Measurements from ENCODE around the gene HSPG2.

DNA sequence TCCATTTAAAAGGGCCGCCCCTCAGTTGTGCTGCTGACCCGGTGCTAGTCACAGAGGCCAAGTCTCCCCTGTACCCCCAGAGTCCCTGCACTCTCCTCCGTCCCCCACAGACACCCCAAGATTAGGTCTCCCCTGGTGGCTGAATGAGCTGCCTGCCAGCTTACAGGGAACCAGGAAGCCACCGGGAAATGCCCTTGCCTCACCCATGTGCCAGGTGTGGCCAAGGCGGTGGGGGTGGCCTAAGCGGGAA, 32.7 kb downstream of the HSPG2 start:
- TF ChIP-seq, protein P1, sequence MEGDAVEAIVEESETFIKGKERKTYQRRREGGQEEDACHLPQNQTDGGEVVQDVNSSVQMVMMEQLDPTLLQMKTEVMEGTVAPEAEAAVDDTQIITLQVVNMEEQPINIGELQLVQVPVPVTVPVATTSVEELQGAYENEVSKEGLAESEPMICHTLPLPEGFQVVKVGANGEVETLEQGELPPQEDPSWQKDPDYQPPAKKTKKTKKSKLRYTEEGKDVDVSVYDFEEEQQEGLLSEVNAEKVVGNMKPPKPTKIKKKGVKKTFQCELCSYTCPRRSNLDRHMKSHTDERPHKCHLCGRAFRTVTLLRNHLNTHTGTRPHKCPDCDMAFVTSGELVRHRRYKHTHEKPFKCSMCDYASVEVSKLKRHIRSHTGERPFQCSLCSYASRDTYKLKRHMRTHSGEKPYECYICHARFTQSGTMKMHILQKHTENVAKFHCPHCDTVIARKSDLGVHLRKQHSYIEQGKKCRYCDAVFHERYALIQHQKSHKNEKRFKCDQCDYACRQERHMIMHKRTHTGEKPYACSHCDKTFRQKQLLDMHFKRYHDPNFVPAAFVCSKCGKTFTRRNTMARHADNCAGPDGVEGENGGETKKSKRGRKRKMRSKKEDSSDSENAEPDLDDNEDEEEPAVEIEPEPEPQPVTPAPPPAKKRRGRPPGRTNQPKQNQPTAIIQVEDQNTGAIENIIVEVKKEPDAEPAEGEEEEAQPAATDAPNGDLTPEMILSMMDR (IDR thresholded peaks at IDR 0.05): no peak
- TF ChIP-seq, protein P2, sequence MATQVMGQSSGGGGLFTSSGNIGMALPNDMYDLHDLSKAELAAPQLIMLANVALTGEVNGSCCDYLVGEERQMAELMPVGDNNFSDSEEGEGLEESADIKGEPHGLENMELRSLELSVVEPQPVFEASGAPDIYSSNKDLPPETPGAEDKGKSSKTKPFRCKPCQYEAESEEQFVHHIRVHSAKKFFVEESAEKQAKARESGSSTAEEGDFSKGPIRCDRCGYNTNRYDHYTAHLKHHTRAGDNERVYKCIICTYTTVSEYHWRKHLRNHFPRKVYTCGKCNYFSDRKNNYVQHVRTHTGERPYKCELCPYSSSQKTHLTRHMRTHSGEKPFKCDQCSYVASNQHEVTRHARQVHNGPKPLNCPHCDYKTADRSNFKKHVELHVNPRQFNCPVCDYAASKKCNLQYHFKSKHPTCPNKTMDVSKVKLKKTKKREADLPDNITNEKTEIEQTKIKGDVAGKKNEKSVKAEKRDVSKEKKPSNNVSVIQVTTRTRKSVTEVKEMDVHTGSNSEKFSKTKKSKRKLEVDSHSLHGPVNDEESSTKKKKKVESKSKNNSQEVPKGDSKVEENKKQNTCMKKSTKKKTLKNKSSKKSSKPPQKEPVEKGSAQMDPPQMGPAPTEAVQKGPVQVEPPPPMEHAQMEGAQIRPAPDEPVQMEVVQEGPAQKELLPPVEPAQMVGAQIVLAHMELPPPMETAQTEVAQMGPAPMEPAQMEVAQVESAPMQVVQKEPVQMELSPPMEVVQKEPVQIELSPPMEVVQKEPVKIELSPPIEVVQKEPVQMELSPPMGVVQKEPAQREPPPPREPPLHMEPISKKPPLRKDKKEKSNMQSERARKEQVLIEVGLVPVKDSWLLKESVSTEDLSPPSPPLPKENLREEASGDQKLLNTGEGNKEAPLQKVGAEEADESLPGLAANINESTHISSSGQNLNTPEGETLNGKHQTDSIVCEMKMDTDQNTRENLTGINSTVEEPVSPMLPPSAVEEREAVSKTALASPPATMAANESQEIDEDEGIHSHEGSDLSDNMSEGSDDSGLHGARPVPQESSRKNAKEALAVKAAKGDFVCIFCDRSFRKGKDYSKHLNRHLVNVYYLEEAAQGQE (IDR thresholded peaks at IDR 0.05; ENCODE audit: insufficient read depth in 1 of 2, low read depth in 2 of 2, low read length in 1 of 2): no peak
- TF ChIP-seq SIN3A (IDR thresholded peaks at IDR 0.05; ENCODE audit: borderline replicate concordance, insufficient read depth, low read depth, low read length): no peak

Measured in Panc1 (cell line).